Stomach smooth muscle (tissue), 2 donors: Measurements from ENCODE around the gene MAPT.

Experiments used
- H3K27ac ChIP-seq: one replicate; pipeline ENCODE4 v1.7.0; 2013; ENCODE audit warnings: mild to moderate bottlenecking, low read length, inconsistent platforms
- H3K27me3 ChIP-seq, 2 donors: one replicate each; pipeline ENCODE4 v1.7.0; 2013; ENCODE audit warnings: low read length in 2 of 2; ENCODE audit not compliant: insufficient read depth in 2 of 2, control insufficient read depth in 1 of 2
- H3K36me3 ChIP-seq, 2 donors: one replicate each; pipeline ENCODE4 v1.7.0; 2013; ENCODE audit warnings: low read length in 2 of 2; ENCODE audit not compliant: control insufficient read depth in 2 of 2, insufficient read depth in 2 of 2
- H3K4me1 ChIP-seq: one replicate; pipeline ENCODE4 v1.7.0; 2013; ENCODE audit warnings: low read length; ENCODE audit not compliant: control insufficient read depth, insufficient read depth
- H3K4me3 ChIP-seq, 2 donors: one replicate each; pipeline ENCODE4 v1.7.0; 2013; ENCODE audit warnings: low read length in 2 of 2
- H3K9ac ChIP-seq, 2 donors: one replicate each; pipeline ENCODE4 v1.7.0; 2013; ENCODE audit warnings: low read length in 2 of 2, mild to moderate bottlenecking in 1 of 2
- H3K9me3 ChIP-seq, 2 donors: one replicate each; pipeline ENCODE4 v1.7.0; 2013; ENCODE audit warnings: low read length in 2 of 2; ENCODE audit not compliant: control insufficient read depth in 2 of 2
- donor health status: healthy.
- donor health status: Pancreatic carcinoma.

MAPT gene

DNA sequence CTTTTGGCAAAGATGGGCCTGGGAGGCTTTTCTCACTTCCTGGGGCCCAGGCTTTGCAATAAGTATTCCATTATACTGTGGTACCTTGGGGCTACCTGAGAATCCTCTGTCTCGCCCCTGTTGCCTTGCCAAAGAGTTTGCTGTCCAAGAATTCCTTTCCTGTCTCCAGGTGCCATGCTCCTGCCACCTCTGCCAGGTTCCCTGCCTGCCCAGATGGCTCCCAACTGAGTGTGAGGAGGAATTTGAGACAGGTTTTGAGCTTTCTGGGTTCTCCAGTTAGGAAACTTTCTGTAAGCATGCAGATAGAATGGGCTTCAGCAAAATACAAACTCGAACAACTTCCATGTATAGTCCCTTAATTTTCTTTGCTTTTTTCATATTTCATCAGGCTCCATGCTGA, 5.8 kb downstream of the MAPT start:
- H3K27me3 ChIP-seq: peaks cover 25 to 37% of the 10 kb centered on the region in 2 donors
- H3K4me3 ChIP-seq: no peak overlapping the region
- H3K9ac ChIP-seq: no peak overlapping the region
- H3K36me3 ChIP-seq: no peaks in the 10 kb centered on the region
- peaks cover 20% of the 10 kb centered on the region for H3K4me1 ChIP-seq
- no peaks in the 10 kb centered on the region for H3K9me3 ChIP-seq
- H3K27ac ChIP-seq: no peak overlapping the region

DNA sequence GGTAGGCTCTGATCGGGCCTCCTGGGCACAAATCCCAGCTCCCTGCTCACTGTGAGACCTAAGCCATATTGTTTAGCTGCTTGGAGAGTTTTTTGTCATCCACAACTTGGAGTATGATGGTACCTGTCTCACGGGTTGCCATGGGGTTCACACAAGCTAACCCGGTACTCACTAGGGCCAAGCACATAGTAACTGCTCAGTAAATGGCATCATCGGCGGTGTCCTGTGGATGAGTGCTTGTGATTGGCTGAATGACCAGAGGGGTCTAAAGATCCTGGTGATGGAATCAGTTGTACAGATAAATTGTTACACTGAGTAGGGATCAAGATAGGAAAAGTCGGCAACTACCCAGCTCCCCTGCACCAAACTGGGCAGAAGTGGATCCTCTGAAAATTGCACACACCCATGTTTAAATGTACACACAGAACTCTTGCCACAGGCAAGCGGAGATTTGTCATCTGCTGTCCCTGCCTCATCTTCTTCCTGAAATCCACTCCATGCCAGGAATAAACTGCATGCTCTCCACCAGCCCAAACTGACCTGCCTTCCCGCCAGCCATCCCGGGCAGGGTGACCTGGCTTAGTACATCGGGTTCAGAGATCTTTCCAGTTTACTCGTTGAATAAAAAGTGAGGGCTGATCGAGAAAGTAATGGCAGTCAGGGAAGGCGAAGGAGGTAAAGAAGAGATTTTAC, 6.5 kb downstream of the MAPT start:
- H3K9me3 ChIP-seq: no peaks in the 10 kb centered on the region
- H3K27ac ChIP-seq: no peak overlapping the region
- H3K36me3 ChIP-seq: no peaks in the 10 kb centered on the region
- no peak overlapping the region for H3K4me3 ChIP-seq
- peaks cover 12% of the 10 kb centered on the region for H3K4me1 ChIP-seq
- no peak overlapping the region for H3K9ac ChIP-seq
- H3K27me3 ChIP-seq: peaks cover 27 to 30% of the 10 kb centered on the region in 2 donors

DNA sequence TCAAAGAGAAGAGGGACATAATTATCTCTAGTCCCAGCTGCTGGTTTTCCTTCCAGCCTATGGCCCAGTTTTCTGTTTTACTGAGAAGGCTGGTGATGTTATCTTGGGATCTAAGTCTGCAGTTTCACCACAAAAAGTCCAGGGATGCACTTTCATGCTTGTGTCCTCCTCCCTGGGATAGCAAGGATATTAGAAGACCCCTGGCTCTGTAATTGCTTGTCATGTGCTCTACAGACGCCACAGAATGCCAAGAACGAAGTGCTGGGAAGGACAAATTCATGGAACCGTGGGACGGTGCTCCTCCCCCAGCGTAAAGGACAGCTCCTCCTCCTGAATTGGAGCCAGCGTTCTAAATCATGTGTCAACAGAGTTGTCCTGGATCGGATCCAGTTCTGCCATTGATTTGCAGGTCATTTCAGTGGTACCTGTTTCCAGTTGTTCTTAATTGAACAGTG, 8.6 kb downstream of the MAPT start:
- Histone ChIP-seq H3K9ac (no peak overlapping the region), H3K27me3 (peaks cover 14 to 18% of the 10 kb centered on the region in 2 donors)

DNA sequence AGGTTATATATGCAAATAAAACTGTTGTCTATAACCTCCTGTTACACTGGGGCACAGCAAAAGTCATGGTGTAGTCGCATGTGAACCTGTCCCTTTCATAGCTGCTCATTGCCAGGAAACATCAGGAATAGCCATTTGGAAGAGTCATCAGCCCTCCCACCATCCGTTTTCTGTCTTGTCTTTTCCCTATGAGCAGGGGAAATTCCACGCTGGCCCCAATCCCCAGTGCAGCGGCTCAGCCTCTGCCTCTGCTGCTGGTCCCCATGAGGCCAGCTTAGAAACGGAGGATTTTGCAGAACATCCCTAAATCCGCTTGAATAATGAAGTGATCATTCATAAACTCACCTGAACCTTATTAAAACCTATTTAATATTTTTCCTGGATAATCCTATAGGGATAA, 10.5 kb downstream of the MAPT start:
- Histone ChIP-seq H3K9me3 (no peaks in the 10 kb centered on the region), H3K36me3 (no peaks in the 10 kb centered on the region), H3K4me1 (no peaks in the 10 kb centered on the region), H3K27me3 (peaks cover 7 to 10% of the 10 kb centered on the region in 2 donors), H3K4me3 (no peak overlapping the region), H3K27ac (no peak overlapping the region), H3K9ac (no peak overlapping the region)

More for the DNA sequence above, 8.6 kb downstream of the MAPT start:
- no peaks in the 10 kb centered on the region for H3K9me3 ChIP-seq
- H3K27ac ChIP-seq: no peak overlapping the region
- no peak overlapping the region for H3K4me3 ChIP-seq
- no peaks in the 10 kb centered on the region for H3K4me1 ChIP-seq
- H3K36me3 ChIP-seq: no peaks in the 10 kb centered on the region

DNA sequence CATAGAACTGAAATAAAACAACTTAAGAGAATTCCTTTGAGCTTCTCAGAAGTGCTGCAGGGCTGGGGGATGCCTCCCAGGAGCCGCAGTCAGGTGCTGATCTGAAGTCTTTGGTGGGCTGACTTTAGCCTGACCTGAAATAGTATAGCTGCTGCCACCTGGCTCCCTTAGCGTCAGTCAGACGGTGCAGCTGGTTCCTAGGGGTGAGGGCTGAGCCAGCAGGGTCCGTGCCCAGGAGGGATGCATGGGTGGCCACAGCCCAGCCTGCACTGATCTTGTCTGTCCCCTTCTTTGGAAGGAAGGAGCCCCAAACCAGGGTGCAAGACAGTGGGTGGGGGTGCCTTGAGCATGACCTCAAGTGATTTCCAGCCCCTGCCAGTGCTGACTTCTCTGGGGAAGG, 11.5 kb downstream of the MAPT start:
- Histone ChIP-seq H3K27me3 (peaks cover 7 to 10% of the 10 kb centered on the region in 2 donors), H3K4me1 (no peaks in the 10 kb centered on the region), H3K36me3 (no peaks in the 10 kb centered on the region), H3K9me3 (no peaks in the 10 kb centered on the region), H3K27ac (no peak overlapping the region), H3K4me3 (no peak overlapping the region), H3K9ac (no peak overlapping the region)

DNA sequence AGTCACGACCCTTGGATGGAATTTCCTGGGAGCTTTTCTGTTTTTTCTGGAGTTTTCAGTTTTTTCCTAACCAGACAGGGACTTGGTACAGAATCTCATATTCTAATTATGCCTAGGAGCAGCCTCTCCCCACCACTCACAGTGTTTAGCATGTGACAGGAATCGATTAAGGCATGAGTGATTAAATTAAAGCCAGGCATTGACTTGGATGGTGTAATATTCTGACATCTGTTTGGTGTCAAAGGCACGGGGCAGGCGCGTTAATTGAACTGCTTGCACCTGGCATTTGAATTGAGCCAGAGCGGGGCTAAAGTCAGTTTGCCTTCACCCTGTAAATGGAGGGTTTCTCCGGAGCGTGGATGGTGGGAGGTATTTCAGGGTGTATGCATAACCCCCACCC, 11.9 kb downstream of the MAPT start:
- Histone ChIP-seq H3K27ac (no peak overlapping the region), H3K4me3 (no peak overlapping the region), H3K9me3 (no peaks in the 10 kb centered on the region), H3K9ac (no peak overlapping the region), H3K36me3 (no peaks in the 10 kb centered on the region), H3K27me3 (peaks cover 7 to 10% of the 10 kb centered on the region in 2 donors), H3K4me1 (no peaks in the 10 kb centered on the region)

- no peaks in the 10 kb centered on the region for H3K9me3 ChIP-seq
- no peaks in the 10 kb centered on the region for H3K4me1 ChIP-seq
- no peaks in the 10 kb centered on the region for H3K36me3 ChIP-seq
- H3K27ac ChIP-seq: no peak overlapping the region
- no peak overlapping the region for H3K9ac ChIP-seq
- peaks cover 7 to 10% of the 10 kb centered on the region in 2 donors for H3K27me3 ChIP-seq
- no peak overlapping the region for H3K4me3 ChIP-seq
Observed at GRCh38 chr17:45906927-45907622, 12.7 kb downstream of the MAPT start.

- no peak overlapping the region for H3K4me3 ChIP-seq
- no peak overlapping the region for H3K9ac ChIP-seq
- no peaks in the 10 kb centered on the region for H3K4me1 ChIP-seq
- H3K9me3 ChIP-seq: peaks cover 0 to 4% of the 10 kb centered on the region in 2 donors
- no peak overlapping the region for H3K27ac ChIP-seq
- H3K36me3 ChIP-seq: no peaks in the 10 kb centered on the region
- peaks cover 7 to 10% of the 10 kb centered on the region in 2 donors for H3K27me3 ChIP-seq
Observed at GRCh38 chr17:45907750-45908395, 13.5 kb downstream of the MAPT start.

GRCh38 chr17:45908460-45908859, 14.1 kb downstream of the MAPT start:
- Histone ChIP-seq H3K9ac (no peak overlapping the region), H3K4me3 (no peak overlapping the region), H3K4me1 (no peaks in the 10 kb centered on the region), H3K36me3 (no peaks in the 10 kb centered on the region), H3K9me3 (peaks cover 0 to 4% of the 10 kb centered on the region in 2 donors), H3K27ac (no peak overlapping the region), H3K27me3 (peaks cover 7 to 10% of the 10 kb centered on the region in 2 donors)

- Histone ChIP-seq H3K9ac (no peak overlapping the region), H3K36me3 (no peaks in the 10 kb centered on the region), H3K27me3 (peaks cover 7 to 10% of the 10 kb centered on the region in 2 donors), H3K27ac (no peak overlapping the region), H3K4me1 (no peaks in the 10 kb centered on the region), H3K9me3 (peaks cover 0 to 4% of the 10 kb centered on the region in 2 donors), H3K4me3 (no peak overlapping the region)
Observed at GRCh38 chr17:45908935-45909334, 14.6 kb downstream of the MAPT start.
